GOT3 (cell line): Measurements from ENCODE around the gene PC.
"Not testable (repeated sequence)": the region's sequence is repeated elsewhere in the genome, so short reads cannot be mapped to it uniquely, and the experiment has no call there.

Source experiments
- DNase-seq: peaks from one replicate; lab custom pipeline; 2025; ENCODE audit warnings: mixed read lengths; lab: John Stamatoyannopoulos, UW

PC gene

DNA sequence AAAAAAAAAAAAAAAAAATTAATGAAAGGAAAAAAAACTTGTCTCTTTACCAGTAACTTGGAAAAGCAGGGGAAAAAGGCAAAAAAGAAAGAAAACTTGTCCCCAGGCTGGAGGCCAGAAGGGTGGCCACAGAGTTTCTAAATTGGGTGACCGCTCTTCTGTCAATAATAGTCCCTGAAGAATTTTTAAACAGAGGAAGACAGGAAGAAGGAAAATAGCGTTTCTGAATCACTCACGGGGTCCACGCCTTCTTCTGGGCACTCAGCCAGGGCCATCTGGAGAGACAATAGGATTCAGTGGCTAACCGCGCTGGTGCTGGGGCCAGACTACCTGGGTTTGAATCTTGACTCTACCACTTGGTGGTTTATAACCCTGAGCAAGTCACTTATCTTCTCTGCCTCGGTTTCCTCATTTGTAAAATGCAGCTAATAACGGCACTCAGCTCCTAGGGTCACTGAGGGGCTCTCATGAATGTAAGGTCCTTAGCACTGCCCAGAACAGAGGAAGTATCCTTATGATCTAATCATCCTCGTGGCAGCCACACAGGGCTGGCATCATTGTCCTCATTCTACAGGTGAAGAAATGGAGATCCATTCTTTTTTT, 23.9 kb upstream of the PC start:
- peak; percentile 12 for DNase-seq

DNA sequence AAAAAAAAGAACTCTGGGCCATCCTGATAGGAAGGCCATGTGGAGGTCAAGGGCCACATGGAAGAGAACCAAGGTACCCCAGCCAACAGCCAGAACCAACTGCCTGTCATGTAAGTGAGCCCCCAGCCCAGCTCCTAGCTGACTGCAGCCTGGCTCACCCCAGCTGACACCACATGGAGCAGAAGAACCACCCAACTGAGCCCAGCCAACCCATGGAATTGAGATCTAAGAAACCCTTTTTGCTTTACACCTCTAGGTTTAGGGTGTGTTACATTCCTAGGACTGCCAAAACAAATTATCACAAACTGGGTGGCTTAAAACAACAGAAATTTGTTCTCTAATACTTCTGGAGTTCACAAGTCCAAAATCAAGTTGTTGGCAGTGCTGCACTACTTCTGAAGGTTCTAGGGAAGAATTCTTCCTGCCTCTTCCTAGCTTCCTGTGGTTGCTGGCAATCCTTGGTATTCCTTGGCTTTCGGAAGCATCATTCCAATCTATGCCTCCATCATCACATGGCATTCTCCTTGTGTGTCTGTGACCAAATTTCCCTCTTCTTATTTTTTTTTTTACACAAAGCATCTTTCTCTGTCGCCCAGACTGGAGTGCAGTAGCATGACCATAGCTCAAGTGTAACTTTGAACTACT, 21.3 kb upstream of the PC start:
- DNase-seq: no peak

DNA sequence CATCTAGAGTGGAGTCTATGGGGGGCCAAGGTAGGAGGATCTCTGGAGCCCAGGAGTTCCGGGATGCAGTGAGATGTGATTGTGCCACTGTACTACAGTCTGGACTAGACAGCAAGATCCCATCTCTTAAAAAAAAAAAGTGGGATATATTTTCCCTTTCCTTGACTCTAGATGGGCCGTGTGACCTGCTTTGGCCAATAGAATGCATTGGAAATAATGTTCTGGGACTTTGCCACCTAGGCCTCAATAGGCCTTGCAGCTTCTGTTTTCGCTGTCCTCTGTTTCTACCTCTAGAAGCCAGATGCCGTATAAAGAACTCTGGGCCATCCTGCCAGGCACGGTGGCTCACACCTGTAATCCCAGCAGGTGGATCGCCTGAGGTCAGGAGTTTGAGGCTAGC, 20.5 kb upstream of the PC start:
- DNase-seq: no peak

DNA sequence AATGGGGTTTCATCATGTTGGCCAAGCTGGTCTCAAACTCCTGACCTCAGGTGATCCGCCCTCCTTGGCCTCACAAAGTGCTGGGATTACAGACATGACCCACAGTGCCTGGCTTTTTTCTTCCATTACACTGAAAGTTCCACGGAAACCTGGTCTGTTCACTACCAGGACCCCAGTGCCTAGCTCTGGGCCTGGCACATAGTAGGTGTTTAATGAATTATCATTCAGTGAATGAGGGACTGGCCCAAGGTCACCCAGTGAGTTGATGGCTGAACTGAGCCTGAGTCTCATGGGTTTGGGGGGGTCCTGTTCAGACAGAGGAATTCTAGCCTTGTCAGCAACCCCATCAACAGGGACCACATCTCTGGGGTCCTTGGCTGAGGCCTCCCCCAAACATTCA, 20.0 kb upstream of the PC start:
- no peak for DNase-seq

DNA sequence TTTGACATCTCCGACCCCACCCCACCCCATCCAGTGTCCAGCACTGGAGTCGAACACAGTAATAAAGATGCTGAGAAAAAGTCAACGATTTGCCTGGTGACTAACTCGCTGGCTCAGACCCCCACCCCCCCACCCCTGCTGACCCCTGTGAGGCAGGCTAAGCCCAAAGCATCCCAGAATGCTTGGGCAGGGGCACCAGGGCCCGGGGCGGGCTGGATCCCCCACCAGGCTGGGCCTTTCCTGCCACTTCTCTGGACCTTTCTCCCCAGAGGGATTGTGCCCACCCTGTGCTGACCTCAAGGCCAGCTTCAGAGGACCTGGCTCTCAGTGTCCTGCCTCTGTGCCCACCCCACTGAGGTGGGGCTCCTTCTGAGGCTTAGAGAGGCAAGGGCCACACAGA, 18.7 kb upstream of the PC start:
- DNase-seq: no peak

DNA sequence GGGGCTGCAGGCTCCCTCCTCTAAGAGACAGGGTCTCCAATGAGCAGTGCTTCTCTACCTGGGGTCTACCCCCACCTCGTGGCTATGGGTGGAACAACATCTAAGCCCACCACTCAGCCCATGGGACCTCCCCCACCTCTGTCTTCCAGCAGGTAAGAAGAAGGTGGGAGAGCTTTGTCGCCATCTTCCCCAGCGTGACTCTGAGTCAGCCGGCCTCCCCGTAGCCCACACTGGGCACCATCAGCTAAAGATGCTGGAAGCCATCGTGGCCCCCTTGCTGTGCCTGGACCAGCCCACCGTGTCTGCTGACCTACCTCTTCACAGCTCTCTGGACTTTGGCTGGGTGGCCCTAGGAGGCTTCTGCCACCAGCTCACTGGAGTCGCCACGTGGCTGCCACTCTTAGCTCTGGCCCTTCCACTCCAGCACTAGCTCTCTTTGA, 17.9 kb upstream of the PC start:
- DNase-seq: no peak

DNA sequence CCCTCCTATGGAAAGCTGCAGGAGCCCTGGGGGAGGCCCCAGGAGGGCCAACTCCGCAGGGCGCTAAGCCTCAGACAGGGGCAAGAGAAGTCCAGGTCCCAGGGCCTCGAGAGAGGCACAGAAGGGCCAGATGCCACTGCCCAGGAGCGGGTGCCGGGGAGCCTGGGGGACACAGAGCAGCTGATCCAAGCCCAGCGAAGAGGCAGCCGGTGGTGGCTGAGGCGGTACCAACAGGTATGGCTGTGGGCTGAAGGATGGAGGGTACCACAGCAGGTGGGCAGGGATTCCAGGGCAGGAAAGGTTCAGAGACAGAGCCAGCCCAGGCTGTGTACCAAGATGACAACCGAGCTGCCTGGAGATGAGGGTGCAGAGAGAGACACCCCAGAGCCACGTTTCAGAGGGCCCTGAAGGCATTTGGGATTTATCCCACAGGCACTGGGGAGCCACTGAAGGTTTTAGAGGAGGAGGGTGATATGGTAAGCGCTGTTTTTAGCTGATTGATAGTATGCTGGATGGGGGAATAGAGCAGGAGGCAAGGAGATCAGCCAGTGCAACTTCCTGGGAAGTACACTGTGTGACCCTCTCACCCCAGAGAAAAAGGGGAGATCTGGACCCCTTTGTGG, 17.3 kb upstream of the PC start:
- no peak for DNase-seq

DNA sequence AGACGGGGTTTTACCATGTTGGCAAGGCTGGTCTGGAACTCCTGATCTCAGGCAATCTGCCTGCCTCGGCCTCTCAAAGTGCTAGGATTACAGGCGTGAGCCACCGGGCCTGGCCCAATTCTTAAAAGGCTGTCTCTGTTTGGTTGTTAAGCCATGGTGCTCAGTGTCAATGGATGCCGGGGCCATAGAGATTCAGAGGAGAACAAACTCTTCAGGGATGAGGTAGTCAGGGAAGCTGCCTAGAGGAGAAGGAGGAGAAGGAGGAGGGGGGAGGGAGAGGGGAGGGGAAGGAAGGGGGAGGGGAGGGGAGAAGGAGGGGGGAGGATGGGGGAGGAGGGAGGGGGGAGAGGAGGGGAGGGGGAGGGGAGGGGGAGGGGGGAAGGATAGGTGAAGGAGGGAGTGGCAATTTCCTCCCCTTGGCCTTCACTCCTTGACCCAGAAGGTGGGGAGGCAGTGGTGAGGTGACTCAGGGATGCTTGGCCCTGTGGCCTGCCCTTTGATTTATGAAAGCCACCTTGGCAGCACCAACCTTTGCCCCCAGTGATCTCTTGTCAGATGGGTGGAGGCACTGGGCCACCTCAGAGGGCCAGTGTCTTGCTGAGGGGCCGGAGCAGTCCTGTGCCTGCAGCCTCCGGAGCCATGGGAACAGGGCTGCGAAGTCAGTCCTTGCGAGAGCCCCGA, 16.7 kb upstream of the PC start, which contains the start of gene C11orf86:
Gene C11orf86 (plus strand): TSS at position 581 of the 681 bp plus-strand sequence. CDS start 59 bp downstream, at position 640.
- no peak for DNase-seq

DNA sequence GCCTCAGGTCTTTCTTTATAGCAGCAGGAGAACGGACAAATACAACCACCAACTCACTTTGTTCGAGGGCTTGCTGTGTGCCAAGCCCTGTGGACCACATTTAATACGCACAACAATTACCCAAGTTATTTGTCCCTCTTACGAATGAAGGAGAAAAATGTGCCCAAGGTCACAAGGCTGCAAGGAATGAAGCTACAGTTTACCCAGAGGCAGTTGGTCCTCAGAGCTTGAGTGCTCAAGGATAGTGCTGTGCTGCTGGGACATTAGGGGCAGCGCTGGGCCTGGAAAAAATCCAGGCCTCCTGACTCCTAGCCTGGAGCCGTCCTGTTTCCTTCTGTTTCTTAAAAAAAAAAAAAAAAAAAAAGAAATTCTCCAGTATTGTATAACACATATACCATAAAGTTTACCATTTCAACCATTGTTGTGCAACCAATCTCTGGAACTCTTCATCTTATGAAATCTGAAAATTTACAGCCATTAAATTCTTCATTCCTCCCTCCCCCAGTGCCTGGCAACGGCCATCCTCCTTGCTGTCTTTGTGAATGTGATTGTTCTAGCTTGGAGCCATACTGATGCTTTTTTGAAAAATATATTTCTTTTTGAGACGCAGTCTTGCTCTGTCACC, 15.9 kb upstream of the PC start:
- no peak for DNase-seq

DNA sequence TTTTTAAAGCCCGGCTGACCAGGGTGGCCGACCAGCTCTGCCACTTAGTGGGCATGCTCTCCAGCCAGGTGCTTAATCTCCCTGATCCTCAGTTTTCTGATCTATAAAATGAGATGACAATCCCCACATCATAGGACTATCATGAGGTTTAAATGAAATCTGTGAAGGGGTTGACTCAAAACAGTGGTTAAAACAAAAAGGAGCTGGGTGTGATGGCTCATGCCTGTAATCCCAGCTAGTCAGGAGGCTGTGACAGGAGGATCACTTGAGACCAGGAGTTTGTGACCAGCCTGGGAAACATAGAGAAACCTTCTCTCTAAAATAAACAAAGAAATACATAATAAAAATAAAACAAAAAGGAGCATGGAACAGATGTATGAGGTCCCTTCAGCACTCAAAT, 13.3 kb upstream of the PC start:
- DNase-seq: no peak

DNA sequence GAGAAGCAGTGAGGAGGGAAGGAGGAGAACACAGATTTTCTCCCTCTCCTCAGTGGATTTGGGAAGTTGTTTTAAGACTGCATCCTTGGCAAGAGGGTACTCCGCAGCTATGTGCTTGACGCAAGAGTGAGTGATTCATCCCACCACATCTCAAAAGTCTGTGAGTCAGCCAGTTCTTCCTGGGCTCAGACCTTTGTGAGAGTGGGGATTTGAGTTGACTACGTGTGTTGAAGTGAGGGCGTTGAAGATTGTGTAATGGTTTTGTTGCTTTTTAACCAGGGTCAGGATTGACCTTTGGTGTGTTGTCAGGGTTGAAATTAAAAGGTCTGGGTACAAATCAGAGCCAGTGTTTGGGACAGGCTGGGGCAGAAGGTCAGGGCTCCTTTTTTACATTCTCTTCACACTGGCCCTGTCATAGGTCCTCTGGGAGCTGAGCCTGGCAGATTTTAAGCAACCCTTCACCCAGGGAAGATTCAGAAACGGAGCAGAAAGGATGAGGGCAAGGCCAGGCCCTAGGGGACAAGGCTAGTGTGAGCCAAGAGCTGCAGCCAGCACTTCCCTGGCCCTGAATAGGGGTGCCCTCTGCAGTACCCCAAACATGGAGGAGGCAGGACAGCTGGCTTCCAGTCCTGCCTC, 12.7 kb upstream of the PC start:
- peak; percentile 86 for DNase-seq

DNA sequence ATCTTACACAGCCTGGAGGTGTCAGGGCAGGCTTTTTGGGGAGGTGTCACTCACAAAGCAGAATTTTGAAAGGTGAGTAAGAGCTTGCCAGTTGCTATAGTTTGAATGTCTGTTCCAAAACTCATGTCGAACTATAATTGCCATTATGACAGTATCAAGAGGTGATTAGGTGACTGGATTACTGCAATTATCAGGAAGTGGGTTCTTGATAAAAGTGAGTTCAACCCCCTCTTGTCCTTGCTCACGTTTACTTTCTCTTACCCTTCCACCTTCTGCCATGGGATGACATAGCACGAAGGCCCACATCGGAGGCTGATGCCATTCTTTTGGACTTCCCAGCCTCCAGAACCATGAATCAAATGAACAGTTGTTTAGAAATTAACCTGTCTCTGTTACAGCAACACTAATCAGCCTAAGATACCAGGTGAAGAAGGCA, 12.2 kb upstream of the PC start:
- DNase-seq: no peak

DNA sequence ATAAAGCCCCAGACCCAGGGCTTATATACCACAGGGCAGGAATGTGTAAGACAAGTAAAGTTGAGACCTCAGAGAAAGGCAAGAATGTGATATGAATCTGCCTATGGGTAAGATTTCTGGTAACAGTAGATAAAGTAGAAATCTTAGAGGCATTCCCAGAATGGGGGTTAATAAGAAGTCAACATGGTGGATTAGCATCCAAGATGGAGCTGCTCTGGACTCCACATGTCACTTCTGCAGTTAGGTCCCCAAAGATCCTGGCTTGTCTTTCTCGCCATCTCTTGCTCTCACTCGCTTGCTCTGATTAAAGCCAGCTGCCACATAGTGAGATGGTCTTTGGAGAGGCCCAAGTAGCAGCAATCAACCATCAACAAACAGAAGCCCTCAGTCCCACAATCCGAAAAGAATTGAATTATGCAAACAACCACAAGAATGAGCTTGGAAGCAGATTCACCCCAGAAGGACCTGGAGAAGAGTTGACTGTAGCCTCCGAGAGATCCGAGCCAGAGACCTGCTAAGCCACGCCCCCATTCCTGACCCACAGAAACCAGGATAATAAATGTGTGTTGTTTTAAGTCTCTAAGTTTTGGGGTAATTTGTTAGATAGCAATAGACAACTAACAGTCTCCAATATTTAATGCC, 11.5 kb upstream of the PC start:
- no peak for DNase-seq

DNA sequence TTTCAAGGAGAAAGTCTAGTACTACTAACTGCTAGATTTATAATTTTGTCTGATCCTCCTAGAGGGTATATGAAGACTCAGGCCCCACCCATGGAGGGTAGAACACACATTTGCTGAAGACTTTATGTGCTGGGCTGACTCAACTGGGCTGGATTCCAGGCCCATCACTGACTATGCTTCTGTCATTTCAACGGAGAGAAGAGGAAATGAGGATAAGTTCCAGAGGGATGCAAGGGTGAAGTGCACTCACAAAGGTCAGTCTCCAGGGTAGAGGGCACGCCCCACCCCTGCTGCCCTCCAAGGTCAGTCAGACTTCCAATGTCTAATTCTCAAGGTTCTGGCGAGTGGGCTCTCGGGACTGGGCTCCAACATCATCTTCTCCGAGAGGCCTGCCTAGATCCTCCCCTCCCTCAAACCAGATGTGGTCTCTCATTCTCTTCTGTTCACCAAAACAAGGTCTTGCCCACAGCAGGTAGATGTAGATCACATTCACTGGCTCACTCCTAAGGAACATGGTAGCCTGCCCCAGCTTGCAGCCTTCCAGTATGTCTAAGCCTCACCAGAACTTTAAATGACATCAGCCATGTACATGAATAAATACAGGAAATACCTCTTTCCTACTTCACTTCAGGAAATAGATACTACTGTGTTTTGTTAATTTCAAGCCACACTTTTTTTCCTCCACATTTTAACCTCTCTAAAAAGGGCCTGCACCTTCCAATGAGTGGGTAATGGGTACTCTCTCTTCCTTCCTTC, 9.7 kb upstream of the PC start:
- DNase-seq: no peak

DNA sequence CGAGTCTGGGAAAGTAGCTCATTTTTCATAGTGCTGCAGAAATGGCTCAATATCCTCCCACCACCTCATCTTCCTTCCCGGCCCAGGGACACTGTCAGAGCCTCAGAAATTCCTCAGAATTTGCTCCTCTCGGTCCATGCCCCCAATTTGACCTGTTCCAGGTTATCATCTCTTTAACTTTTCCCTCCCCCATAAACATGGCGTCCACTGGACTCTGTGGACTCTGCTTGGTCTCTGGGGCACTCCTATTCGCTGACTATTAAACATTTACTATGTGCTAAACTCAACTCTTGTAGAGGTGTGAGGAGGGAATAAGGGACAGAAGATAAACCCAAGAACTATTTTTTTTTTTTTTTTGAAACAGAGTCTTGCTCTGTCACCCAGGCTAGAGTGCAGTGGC, 8.2 kb upstream of the PC start:
- no peak for DNase-seq

DNA sequence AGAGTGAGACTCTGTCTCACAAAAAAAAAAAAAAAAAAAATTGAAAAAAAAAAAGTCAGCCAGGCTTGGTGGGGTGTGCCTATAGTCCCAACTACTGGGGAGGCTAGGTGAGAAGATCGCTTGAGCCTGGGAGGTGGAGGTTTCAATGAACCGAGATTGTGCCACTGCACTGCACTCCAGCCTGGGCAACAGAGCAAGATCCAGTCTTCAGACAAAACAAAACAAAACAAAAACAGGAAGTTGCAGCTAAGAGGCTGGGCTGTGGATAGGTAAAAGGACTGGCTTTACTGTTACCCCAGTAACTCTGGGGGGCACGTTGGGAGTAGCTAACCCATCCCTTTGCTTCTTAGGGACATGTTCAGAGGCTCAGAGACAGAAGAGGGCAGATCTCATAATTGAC, 6.3 kb upstream of the PC start:
- no peak for DNase-seq

DNA sequence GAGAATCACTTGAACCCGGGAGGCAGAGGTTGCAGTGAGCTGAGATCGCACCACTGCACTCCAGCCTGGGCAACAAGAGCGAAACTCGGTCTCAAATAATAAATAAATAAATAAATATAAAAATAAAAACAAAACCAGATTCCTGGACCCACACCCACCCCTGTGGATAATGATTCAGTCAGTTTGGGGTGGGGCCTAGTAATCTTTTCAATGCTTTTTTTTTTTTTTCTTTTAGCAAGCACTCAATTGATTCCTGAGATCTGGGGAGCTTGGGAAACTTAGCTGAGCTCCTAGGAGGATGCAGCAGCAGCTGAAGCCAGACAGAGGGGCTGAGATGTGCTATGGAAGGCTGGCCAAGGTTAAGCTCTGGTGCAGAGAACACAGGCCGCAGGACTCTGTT, 4.6 kb upstream of the PC start:
- DNase-seq: no peak

DNA sequence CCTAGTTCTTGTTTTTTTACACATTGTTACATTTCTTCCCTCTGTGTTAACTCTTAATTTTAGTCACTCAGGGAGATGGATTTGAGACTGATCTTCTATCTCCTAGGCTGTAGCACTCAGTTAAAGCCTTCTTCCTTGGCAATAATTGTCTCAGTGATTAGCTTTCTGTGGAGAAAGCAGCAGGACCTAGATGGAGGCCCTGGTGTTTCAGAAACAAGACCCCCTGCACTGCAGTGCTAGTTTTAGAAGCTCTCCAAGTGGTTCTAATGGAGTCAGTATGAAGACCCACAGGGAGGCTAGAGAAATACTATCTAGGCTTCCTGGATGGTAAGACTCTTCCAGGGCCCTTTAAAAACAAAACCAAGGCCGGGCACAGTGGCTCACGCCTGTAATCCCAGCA, 4.1 kb upstream of the PC start:
- DNase-seq: no peak

DNA sequence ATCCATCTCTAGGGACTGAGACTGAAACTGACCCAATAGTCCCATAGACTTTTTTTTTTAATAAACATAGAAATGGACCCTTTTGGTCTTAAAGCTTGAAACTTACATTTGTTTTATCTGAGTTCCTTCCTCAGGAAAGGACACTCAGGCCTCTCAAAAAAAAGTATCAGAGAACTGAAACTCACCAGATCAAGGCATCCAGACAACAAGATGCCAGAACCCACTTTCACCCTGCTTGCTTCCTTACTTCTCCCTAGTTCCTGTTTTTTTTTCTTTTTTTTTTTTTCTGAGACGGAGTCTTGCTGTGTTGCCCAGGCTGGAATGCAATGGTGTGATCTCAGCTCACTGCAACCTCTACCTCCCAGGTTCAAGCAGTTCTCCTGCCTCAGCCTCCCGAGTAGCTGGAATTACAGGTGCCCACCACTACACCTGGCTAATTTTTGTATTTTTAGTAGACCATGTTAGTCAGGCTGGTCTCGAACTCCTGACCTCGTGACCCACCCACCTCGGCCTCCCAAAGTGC, 3.6 kb upstream of the PC start:
- not testable (repeated sequence) for DNase-seq

DNA sequence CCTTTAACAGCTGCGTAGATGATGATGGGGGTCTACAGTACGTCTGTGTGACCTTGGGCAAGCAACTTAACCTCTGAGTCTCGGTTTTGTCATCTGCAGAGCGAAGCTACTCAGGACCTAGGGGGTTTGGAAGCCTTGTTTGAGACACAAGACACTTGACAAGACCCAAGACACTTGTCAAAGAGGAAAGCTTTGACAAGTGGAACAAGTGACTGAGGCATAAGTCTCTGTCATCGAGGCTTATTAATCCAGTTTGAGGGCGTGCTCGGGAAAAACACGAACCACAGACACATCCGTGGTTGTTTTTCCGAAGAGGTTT, 732 bp upstream of the PC start:
- no peak for DNase-seq

DNA sequence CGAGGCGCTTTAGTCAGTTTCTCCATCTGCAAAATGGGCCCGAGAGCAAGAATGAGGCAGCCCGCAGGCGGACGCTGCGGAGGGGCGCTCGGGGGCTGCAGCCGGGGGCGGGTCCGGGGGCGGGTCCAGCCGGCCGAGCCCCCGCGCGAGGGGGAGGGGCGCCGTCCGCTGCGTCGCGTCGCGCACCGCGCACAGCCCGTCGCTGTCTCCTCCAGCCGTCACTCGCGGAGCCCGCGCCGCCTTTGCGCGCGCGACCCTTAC, 282 bp downstream of the PC start:
- DNase-seq: no peak
